ENCODE measurements around the gene MLST8. TPM values are rescaled to one million over a fixed set of nuclear protein-coding genes. Genes with fewer than 3 reads are reported as not detected.

MLST8 gene
- total and polyA plus RNA-seq, 2 of the 8 experiments (the other 6 are each of a cell fraction or from before 2014, with no cell fraction given), result 67.6 to 321 TPM

GRCh38 chr16:2238150-2238837 is 33.0 kb downstream of the MLST8 start:
- CTCF ChIA-PET (ENCODE audit: partially characterized antibody), result interaction anchor here (0.5 to 1.8 kb wide), 12 partner anchors 9 to 1998 kb away, joined by 3 to 11 read pairs (median 4); partner anchors contain the start of gene ECI1
- no peak overlapping the region for H3K9ac ChIP-seq (replicated peaks in 1 of 4; ENCODE audit: extremely low read depth in 1 of 4, low read depth in 3 of 4, low read length in 3 of 4)

More at GRCh38 chr16:2238150-2238837, 33.0 kb downstream of the MLST8 start:
- peaks cover 4 to 20% (median 16%) of the 10 kb centered on the region in 4 experiments; a peak in 6 of 7 replicates for H3K27me3 ChIP-seq (replicated peaks in 1 of 4; ENCODE audit: control insufficient read depth in 3 of 4, extremely low read depth in 1 of 4, insufficient read depth in 3 of 4, low read length in 3 of 4)
- WGBS, 2 experiments (ENCODE audit: extremely low coverage in 1 of 2, insufficient coverage in 1 of 2, insufficient read length in 1 of 2, insufficient replicate concordance in 2 of 2, low coverage in 1 of 2, low lambda C conversion rate in 2 of 2, missing lambda C conversion rate in 1 of 2), result 62% methylated on average over 16 of the region's 18 CpGs; no CpG with 5 or more reads in 1 of the 2 experiments
- H3K9me3 ChIP-seq (ENCODE audit: insufficient read depth in 2 of 2, low read depth in 1 of 2, low read length in 1 of 2), result no peaks in the 10 kb centered on the region
- no peak overlapping the region for H3K27ac ChIP-seq (ENCODE audit: low read depth, low read length)
- H3K79me2 ChIP-seq (ENCODE audit: control insufficient read depth in 1 of 2, insufficient read depth in 2 of 2, low read length in 2 of 2), result no peaks in the 10 kb centered on the region
- H2BK120ac ChIP-seq (replicated peaks; ENCODE audit: low read depth, low read length), result no peak overlapping the region
- H4K91ac ChIP-seq (replicated peaks; ENCODE audit: insufficient read length, low read length), result no peak overlapping the region
- peak overlapping the region; percentile 28; the same call in 1 of the 2 replicates for H4K8ac ChIP-seq (ENCODE audit: extremely low read depth, insufficient read depth, low read length)
- peaks cover 0 to 18% of the 10 kb centered on the region in 2 experiments for H4K20me1 ChIP-seq (replicated peaks in 1 of 2; ENCODE audit: control insufficient read depth in 1 of 2, insufficient read depth in 2 of 2, low read length in 2 of 2)
- no peak overlapping the region for H3K18ac ChIP-seq (ENCODE audit: extremely low read depth, low read length)
- no peak overlapping the region for H3K23ac ChIP-seq (ENCODE audit: insufficient read length)
- DNase-seq (ENCODE audit: low read depth in 1 of 2, low spot score in 2 of 2) (peak in 1 of 2 experiments; percentile 67), FAIRE-seq (no peak)
- no peak overlapping the region for H2BK12ac ChIP-seq (ENCODE audit: low read depth, low read length)
- H2BK5ac ChIP-seq (ENCODE audit: low read depth, low read length), result no peak overlapping the region
- no peak overlapping the region for H3K56ac ChIP-seq (replicated peaks; ENCODE audit: insufficient read length, low read depth, low read length)
- TF ChIP-seq CTCF (IDR thresholded peaks at IDR 0.05; ENCODE audit: control extremely low read depth in 1 of 3, insufficient read depth in 1 of 3, low read depth in 1 of 3, low read length in 3 of 3) (peak in 1 of 3 experiments; percentile 20; a peak in 1 of 4 replicates), ATF3 (IDR thresholded peaks at IDR 0.05; ENCODE audit: insufficient read depth, low read depth, low read length) (no peak), ATF2 (IDR thresholded peaks at IDR 0.05; ENCODE audit: low read length) (no peak), POLR2A (IDR thresholded peaks at IDR 0.05; ENCODE audit: control extremely low read depth in 1 of 2, low read depth in 2 of 2, low read length in 2 of 2) (peak in 1 of 2 experiments; percentile 16; a peak in 2 of 3 replicates), RAD21 (IDR thresholded peaks at IDR 0.05 in 1 of 2, conservative IDR thresholded peaks at IDR 0.05 in 1 of 2; ENCODE audit: low read depth in 2 of 2, low read length in 2 of 2) (peak in 1 of 2 experiments; percentile 22; a peak in 1 of 4 replicates)
- H2AFZ ChIP-seq (ENCODE audit: low read length), result no peak overlapping the region
- no peaks in the 10 kb centered on the region; the same call in 1 of the 2 replicates for H3K79me1 ChIP-seq (ENCODE audit: low read depth, low read length)
- H3K4me2 ChIP-seq (ENCODE audit: insufficient read depth in 1 of 2, low read depth in 2 of 2, low read length in 2 of 2), result peak overlapping the region; percentile 78 to 82
- H2BK20ac ChIP-seq (ENCODE audit: low read length), result no peak overlapping the region
- H3K4ac ChIP-seq (replicated peaks; ENCODE audit: insufficient read length, low read depth, low read length), result peak overlapping the region; percentile 78
- peaks cover 16% of the 10 kb centered on the region; the same call in 1 of the 2 replicates for H3K23me2 ChIP-seq (ENCODE audit: low read depth, low read length)
- no peak overlapping the region for H3K14ac ChIP-seq (ENCODE audit: insufficient read length)
- POLR2A ChIA-PET (ENCODE audit: partially characterized antibody), result interaction anchor here (0.6 to 8.6 kb wide), 23 partner anchors 11 to 277 kb away, joined by 3 to 181 read pairs (median 5); partner anchors contain the start of genes BRICD5, E4F1, ECI1 and TEDC2
- no peak overlapping the region for H4K5ac ChIP-seq (ENCODE audit: insufficient read length, low read depth, low read length)
- H3K4me3 ChIP-seq (ENCODE audit: extremely low read depth in 1 of 4, insufficient read depth in 2 of 4, low read depth in 3 of 4, low read length in 4 of 4), result peak overlapping the region in 1 of 4 experiments; percentile 63; a peak in 1 of 8 replicates
- no peak overlapping the region for H2AK5ac ChIP-seq (ENCODE audit: low read depth, low read length)
- no peak overlapping the region for H2BK15ac ChIP-seq (ENCODE audit: low read length)
- peaks cover 9 to 34% (median 13%) of the 10 kb centered on the region in 4 experiments; a peak in 7 of 8 replicates for H3K36me3 ChIP-seq (ENCODE audit: control insufficient read depth in 2 of 4, insufficient read depth in 4 of 4, low read length in 3 of 4)
- H3K4me1 ChIP-seq (replicated peaks in 1 of 4; ENCODE audit: control insufficient read depth in 3 of 4, insufficient read depth in 4 of 4, low read length in 3 of 4), result peaks cover 0 to 19% (median 10%) of the 10 kb centered on the region in 4 experiments; a peak in 5 of 7 replicates

All from H1 (cell line).